HG02763 (cell line): ENCODE results near the gene LOXL3.
A peak's percentile ranks its signal among the peaks of the same experiment; 100 is the strongest.

Experiments
- ATAC-seq: cut with Tn5 transposase; IDR thresholded peaks from one replicate; pipeline ENCODE4 v1.9.1; 2021; ENCODE audit warnings: mild to moderate bottlenecking, moderate library complexity; ENCODE audit not compliant: unreplicated experiment

LOXL3 gene

GRCh38 chr2:74530239-74531187 lies 23.2 kb downstream of the LOXL3 start:
- no peak for ATAC-seq

- ATAC-seq = peak; percentile 83
Observed at GRCh38 chr2:74529357-74530238, 24.1 kb downstream of the LOXL3 start, which contains the start of the genes AUP1 and HTRA2. TSS of gene AUP1 (minus strand) at chr2:74529706. CDS start at chr2:74529629, 77 bp downstream. TSS of gene HTRA2 (plus strand) at chr2:74529933. CDS start at chr2:74530007, 74 bp downstream.

GRCh38 chr2:74528600-74529356 lies 25.0 kb downstream of the LOXL3 start:
- ATAC-seq = peak; percentile 5

GRCh38 chr2:74527741-74528140 lies 26.0 kb downstream of the LOXL3 start:
- ATAC-seq = no peak

- no peak for ATAC-seq
Observed at GRCh38 chr2:74526649-74527230, 27.0 kb downstream of the LOXL3 start.

- no peak for ATAC-seq
Observed at GRCh38 chr2:74525717-74526648, 27.8 kb downstream of the LOXL3 start, which contains the start of gene DQX1. TSS of gene DQX1 (minus strand) at chr2:74526231. CDS start at chr2:74525729, 502 bp downstream.

GRCh38 chr2:74524955-74525716 lies 28.6 kb downstream of the LOXL3 start:
- ATAC-seq = no peak

- no peak for ATAC-seq
Observed at GRCh38 chr2:74524005-74524404, 29.7 kb downstream of the LOXL3 start.

GRCh38 chr2:74522516-74522915 lies 31.2 kb downstream of the LOXL3 start:
- no peak for ATAC-seq

GRCh38 chr2:74516650-74517049 lies 37.1 kb downstream of the LOXL3 start:
- no peak for ATAC-seq

- peak; percentile 77 for ATAC-seq
Observed at GRCh38 chr2:74515981-74516633, 37.6 kb downstream of the LOXL3 start.

- no peak for ATAC-seq
Observed at GRCh38 chr2:74515271-74515980, 38.3 kb downstream of the LOXL3 start.

GRCh38 chr2:74514368-74515270 lies 39.1 kb downstream of the LOXL3 start, which contains the start of gene TLX2:
TSS of gene TLX2 (plus strand) at chr2:74514450. CDS start at chr2:74514807, 357 bp downstream.
- ATAC-seq = no peak

GRCh38 chr2:74513605-74514367 lies 40.0 kb downstream of the LOXL3 start:
- no peak for ATAC-seq
